Stimulated activated effector memory CD8-positive, alpha-beta T cell treated with anti-CD3 and anti-CD28 coated beads, Interleukin-12 subunit alpha, Interleukin-12 subunit beta, amount 100 ng/mL, for 72 hours (primary cell): ENCODE results near the gene HTR6.

ENCODE experiments used
- ATAC-seq: fragments of 150-1000 bp; cut with Tn5 transposase; 2 replicates; pipeline ENCODE4 v1.10.0; 2021
- DNase-seq, 2 donors: peaks; one replicate each; pipeline ENCODE4 v3.0.0; 2021 to 2022; ENCODE audit warnings: low spot score in 2 of 2
- H3K27ac Mint-ChIP-seq: one replicate; pipeline ENCODE4 v1.8.0; 2022; ENCODE audit warnings: mild to moderate bottlenecking, mixed read lengths
- H3K36me3 Mint-ChIP-seq: one replicate; pipeline ENCODE4 v1.8.0; 2022; ENCODE audit warnings: mild to moderate bottlenecking, mixed read lengths
- H3K4me1 Mint-ChIP-seq: one replicate; pipeline ENCODE4 v1.8.0; 2022; ENCODE audit warnings: mixed read lengths
- H3K4me3 Mint-ChIP-seq: one replicate; pipeline ENCODE4 v1.8.0; 2022; ENCODE audit warnings: mild to moderate bottlenecking, mixed read lengths
- H3K9me3 Mint-ChIP-seq: one replicate; pipeline ENCODE4 v1.8.0; 2022; ENCODE audit warnings: mixed read lengths

The HTR6 gene

DNA sequence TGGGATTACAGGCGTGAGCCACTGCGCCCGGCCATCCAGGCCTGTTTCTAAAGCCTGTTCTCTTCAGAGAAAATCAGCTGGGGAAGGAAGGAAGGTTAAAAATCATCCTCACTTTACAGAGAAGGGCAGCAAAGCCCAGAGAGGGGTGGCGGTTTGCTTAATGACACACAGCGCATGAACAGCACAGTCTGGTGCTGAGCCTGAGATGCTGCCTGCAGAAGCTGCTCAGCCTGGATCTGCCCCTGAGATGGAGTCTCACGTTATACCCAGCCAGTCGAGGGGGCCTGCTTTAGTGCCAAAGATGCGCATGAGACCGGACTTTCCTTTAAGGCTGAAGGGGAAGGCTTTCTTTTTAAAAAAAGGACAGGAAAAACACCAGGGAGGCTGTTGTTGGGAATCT is 21.3 kb downstream of the HTR6 start:
- no peak for ATAC-seq
- no peak overlapping the region for H3K4me3 Mint-ChIP-seq

DNA sequence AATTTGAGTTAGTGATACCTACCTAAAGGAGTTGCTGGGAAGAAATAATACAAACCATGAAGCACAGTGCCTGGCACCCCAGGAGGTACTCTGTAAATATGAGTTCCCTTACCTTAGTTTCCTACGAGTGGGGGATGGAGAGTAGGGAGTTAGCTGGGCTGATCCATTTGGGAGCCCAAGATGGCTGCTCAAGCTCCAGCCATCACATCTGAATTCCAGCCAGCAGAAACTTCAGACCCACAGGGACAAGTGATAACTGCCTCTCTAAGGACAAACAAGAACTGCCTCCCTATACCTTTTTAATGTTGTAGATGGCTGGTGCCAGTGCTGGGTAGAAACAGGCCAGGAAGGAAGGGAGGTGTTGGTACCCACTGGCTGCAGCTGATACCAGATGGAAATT is 22.7 kb downstream of the HTR6 start:
- DNase-seq (no peak), ATAC-seq (no peak)
- Mint-ChIP-seq H3K36me3 (no peaks in the 10 kb centered on the region), H3K4me3 (no peak overlapping the region), H3K27ac (no peak overlapping the region), H3K4me1 (peaks cover 31% of the 10 kb centered on the region), H3K9me3 (no peaks in the 10 kb centered on the region)

More for the DNA sequence above, 21.3 kb downstream of the HTR6 start:
- Mint-ChIP-seq H3K4me1 (peaks cover 31% of the 10 kb centered on the region), H3K27ac (no peak overlapping the region), H3K36me3 (no peaks in the 10 kb centered on the region), H3K9me3 (no peaks in the 10 kb centered on the region)
- DNase-seq, result no peak

DNA sequence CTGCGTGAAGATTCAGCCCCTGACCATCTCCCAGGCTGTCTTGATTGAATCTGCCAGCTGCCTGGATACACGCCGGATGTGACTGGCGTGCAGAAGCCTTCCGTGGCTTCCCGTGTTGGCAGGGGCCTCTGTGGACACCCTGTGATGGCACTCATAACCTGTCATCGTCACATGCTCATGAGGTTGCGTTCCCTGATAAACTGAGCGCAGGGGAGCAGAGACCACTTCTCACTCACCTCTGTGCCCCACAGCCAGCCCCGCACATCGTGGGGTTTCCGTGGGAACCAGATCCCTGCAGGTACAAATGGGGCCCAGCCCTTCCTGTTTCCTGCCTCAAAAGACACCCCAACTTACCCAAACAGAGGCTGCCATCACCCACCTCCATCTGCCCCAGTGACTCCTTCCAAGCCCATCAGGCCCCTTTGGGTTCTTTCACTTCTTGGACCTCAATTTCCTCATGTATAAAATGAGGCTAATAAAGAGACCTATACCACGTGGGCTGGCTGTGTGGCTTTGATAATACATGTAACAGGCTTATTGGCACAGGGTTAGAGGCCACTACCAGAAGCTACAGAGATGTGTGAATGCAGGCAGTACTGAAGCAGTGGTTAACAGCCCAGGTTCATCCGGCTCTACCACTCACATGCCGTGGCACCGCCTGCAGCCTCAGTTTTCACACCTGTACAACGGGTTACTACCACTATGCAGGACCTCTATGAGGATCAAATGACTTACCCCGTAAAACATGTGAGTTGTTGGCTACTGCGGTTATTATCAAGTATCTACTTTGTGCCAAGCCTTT is 23.6 kb downstream of the HTR6 start:
- DNase-seq (peak in 1 of 2 donors; percentile 55), ATAC-seq (peak; percentile 65)
- Mint-ChIP-seq H3K27ac (peak overlapping the region; percentile 26), H3K36me3 (no peaks in the 10 kb centered on the region), H3K4me3 (no peak overlapping the region), H3K9me3 (no peaks in the 10 kb centered on the region), H3K4me1 (peaks cover 31% of the 10 kb centered on the region)

DNA sequence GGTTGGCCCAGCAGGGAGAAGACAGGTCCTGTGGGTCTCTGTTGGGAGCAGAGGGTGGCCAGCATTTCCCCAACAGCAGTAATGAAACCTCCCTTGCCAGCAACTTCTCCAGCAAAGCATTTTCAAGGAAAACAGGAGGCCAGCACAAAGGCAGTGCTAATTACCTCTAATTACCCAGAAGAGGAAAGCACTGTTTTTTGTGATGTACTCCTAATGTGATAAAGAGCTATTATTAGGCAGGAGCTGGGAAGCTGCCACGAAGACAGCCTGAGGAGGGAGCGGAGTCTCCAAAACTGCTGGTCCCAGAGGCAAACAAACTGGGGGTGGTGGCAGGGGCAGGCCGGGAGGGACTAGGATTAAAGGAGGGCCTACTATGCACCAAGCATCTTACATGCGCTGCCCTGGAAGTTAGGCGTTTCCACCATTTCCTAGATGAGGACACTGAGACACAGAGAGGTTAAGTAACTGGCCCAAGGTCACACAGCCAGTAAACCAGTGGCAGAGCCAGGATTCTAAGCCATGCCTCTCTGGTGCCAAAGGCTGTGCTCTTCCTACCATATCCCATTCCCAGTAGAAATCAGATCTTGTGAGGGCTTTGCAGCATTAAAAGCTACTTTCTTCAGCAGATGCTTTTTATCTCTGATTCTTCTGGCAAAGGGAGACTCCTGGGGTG is 24.5 kb downstream of the HTR6 start:
- DNase-seq, result no peak
- no peaks in the 10 kb centered on the region for H3K9me3 Mint-ChIP-seq
- H3K4me3 Mint-ChIP-seq, result no peak overlapping the region
- peak overlapping the region; percentile 26 for H3K27ac Mint-ChIP-seq
- ATAC-seq, result no peak
- H3K4me1 Mint-ChIP-seq, result peaks cover 31% of the 10 kb centered on the region
- H3K36me3 Mint-ChIP-seq, result peaks cover 7% of the 10 kb centered on the region

DNA sequence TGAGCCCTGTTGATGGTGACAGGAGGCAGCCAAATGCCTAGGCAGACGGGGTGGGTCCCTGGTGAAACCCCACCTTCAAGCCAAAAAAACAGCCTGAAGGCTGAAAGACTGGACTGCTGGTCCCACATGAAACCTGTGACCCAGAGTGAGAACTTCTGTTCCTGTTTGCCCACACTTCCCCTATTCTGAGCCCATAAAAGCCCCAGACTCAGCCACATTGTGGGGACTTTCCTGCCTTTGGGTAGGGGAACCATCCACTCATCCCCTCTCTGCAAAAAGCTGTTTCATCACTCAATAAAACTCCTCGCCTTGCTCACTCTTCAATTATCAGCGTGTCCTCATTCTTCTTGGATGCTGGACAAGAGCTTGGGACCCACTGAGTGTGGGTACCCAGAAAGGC is 25.2 kb downstream of the HTR6 start:
- Mint-ChIP-seq H3K9me3 (no peaks in the 10 kb centered on the region), H3K4me1 (peaks cover 31% of the 10 kb centered on the region), H3K36me3 (peaks cover 9% of the 10 kb centered on the region), H3K27ac (peak overlapping the region; percentile 81), H3K4me3 (no peak overlapping the region)
- ATAC-seq (no peak), DNase-seq (no peak)

DNA sequence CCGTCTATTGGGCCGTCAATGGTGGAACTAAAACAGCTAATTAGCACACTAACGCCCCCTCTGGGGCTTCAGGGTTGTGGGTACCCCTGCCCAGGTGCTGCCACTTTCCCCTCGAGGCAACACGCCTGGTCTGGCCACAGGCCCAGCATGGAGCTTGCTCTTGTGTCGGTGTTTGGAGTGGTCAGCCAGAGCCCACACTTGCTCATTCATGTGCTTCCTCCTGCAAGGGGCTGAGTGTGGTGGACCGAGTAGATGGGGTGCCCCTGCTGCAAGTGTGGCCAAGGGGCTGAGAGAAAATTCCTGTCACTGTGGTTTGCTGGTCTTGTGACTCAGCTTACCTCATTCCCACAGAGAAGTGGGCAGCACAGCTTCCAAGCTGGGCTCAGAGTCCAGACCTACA is 25.7 kb downstream of the HTR6 start:
- H3K27ac Mint-ChIP-seq, result peak overlapping the region; percentile 81
- no peaks in the 10 kb centered on the region for H3K9me3 Mint-ChIP-seq
- peaks cover 31% of the 10 kb centered on the region for H3K4me1 Mint-ChIP-seq
- no peak for DNase-seq
- peaks cover 9% of the 10 kb centered on the region for H3K36me3 Mint-ChIP-seq
- no peak for ATAC-seq
- no peak overlapping the region for H3K4me3 Mint-ChIP-seq

DNA sequence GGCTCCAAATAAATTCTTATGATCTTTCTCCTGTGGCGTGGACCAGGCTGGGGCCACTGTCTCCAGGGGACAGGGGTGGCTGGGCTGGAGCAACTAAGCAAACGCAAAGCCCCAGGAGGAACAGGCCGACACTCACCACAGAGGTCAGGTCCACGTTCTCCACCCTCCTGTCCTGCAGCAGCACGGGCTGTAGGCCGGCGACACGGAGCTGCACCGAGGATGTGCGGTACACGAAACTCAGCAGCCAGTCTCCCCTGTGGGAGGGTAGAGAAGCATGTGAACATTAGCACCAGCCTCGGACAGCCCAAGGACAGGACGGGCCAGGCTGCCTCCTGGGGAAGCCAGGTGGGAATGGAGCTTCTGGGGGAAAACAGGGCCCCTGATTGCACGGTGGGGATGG is 29.6 kb downstream of the HTR6 start:
- peaks cover 19% of the 10 kb centered on the region for H3K4me1 Mint-ChIP-seq
- no peak overlapping the region for H3K27ac Mint-ChIP-seq
- DNase-seq (no peak), ATAC-seq (no peak)
- H3K9me3 Mint-ChIP-seq, result no peaks in the 10 kb centered on the region
- no peak overlapping the region for H3K4me3 Mint-ChIP-seq
- peaks cover 9% of the 10 kb centered on the region for H3K36me3 Mint-ChIP-seq

DNA sequence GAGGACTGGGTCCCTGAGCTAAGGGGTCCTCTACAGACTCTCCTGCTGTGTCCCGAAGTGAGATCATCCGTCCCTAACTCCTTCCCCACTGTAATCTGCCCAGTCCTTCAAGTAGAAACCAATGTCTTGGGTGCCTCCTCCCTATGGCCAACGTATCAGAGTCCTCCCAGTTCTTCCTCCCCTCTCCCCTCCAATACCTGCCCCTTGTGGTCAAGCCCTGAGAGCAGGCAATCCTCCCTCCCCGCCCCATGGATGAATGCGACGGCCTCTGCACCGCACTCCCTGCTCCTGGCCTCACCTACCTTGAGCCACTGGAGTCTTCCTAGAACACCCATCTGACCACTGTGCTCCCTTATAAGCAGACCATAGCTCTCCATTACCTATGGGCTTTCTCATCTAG is 31.1 kb downstream of the HTR6 start:
- peaks cover 12% of the 10 kb centered on the region for H3K4me1 Mint-ChIP-seq
- H3K4me3 Mint-ChIP-seq, result no peak overlapping the region
- ATAC-seq, result no peak
- H3K9me3 Mint-ChIP-seq, result no peaks in the 10 kb centered on the region
- no peak overlapping the region for H3K27ac Mint-ChIP-seq
- DNase-seq, result no peak
- H3K36me3 Mint-ChIP-seq, result peaks cover 14% of the 10 kb centered on the region

DNA sequence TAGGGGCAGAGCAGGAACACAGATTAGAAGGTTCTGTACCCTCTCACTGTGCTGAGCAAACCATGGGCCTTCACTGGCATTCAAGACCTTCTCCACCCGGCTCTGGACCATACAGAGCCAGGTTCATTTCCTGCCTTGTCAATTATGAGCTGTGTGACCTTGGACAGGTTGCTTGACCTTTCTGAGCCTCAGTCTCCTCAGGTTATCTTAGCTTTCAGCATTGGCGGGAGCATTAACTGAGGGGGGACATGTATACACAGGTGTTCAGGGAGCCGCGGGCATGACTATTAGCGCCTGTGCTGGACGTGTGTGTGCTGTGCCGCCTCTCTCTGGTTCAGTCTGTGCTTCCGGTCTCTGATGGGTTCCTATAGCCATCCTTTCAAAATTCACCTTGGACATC is 32.1 kb downstream of the HTR6 start:
- Mint-ChIP-seq H3K27ac (no peak overlapping the region), H3K4me1 (peaks cover 12% of the 10 kb centered on the region)

DNA sequence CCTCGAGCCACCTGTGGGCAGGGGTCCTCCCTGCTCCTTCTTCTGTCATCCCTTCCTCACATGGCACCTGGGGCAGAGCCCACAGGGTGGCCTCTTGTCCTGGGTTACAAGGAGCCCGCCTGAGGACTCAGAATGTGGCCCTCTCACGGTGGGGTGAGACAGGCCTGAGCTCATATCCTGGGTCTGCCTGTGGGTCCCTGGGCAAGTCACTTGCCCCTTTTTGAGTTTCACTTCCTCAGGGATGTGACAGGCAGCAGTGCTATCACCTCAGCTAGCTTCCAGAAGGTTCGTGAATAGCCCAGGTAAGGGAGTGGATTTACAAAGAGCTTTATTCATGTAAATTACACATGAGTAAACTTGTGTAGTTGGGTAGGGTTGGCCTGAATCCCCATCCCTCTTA is 33.5 kb downstream of the HTR6 start:
- Mint-ChIP-seq H3K4me3 (no peak overlapping the region), H3K36me3 (peaks cover 14% of the 10 kb centered on the region), H3K9me3 (no peaks in the 10 kb centered on the region), H3K4me1 (peaks cover 12% of the 10 kb centered on the region), H3K27ac (no peak overlapping the region)
- DNase-seq (no peak), ATAC-seq (no peak)

More for the DNA sequence above, 32.1 kb downstream of the HTR6 start:
- Mint-ChIP-seq H3K9me3 (no peaks in the 10 kb centered on the region), H3K36me3 (peaks cover 14% of the 10 kb centered on the region), H3K4me3 (no peak overlapping the region)
- no peak for ATAC-seq
- DNase-seq, result no peak

DNA sequence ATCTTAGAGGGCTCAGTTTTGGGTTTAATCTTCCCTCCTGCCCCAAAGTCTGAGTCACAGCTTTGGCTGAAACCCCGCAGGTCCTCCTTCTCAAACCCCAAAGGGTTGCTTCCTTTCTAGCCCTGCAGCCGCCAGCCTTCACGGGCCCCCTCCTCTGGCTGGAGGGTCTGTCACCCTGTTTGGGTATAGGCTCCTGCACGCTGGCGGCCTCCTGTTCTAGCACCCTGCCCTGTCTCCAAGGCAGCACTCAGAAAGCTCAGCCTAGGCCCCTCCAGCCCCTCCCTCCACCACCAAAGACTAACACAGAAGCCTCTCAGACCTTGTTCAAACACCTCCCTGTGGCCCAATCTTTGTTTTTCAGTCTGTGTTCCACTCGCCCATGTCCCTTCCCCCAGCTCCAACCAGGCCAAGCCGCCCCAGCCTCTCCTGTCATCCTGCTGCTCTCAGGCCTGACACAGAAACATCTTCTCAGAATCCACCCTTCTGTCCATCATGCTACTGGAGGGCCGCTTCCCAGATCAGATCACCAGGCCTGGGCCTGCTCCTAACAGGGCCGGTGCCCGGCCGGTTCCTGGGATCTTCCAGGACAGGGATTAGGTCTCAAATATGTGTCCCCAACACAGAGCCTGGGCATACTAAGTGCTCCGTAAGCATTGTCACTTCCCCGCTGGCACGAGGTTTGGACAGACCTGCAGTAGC is 35.6 kb downstream of the HTR6 start:
- peaks cover 12% of the 10 kb centered on the region for H3K4me1 Mint-ChIP-seq
- peak overlapping the region; percentile 61 for H3K27ac Mint-ChIP-seq

DNA sequence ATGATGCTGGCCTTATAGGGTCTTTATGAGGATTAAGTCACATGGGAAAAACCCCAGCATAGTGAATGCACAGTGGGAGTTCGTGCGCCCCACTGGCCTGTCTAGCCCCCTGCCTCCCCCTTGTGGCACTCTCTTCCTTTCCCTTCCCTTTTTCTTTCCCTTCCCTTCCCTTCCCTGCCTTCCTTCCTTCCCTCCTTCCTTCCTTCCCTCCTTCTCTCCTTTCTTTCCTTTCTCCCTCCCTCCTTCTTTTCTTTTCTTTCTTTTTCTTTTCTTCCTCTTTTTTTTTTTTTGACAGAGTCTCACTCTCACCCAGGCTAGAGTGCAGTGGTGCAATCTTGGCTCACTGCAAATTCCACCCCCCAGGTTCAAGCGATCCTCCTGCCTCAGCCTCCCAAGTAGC is 38.6 kb downstream of the HTR6 start:
- Mint-ChIP-seq H3K9me3 (no peaks in the 10 kb centered on the region), H3K4me1 (peaks cover 7% of the 10 kb centered on the region), H3K4me3 (no peak overlapping the region), H3K27ac (no peak overlapping the region), H3K36me3 (peaks cover 5% of the 10 kb centered on the region)
- ATAC-seq (no peak), DNase-seq (no peak)

More for the DNA sequence above, 35.6 kb downstream of the HTR6 start:
- Mint-ChIP-seq H3K36me3 (peaks cover 5% of the 10 kb centered on the region), H3K4me3 (no peak overlapping the region), H3K9me3 (no peaks in the 10 kb centered on the region)
- DNase-seq, result no peak
- no peak for ATAC-seq

DNA sequence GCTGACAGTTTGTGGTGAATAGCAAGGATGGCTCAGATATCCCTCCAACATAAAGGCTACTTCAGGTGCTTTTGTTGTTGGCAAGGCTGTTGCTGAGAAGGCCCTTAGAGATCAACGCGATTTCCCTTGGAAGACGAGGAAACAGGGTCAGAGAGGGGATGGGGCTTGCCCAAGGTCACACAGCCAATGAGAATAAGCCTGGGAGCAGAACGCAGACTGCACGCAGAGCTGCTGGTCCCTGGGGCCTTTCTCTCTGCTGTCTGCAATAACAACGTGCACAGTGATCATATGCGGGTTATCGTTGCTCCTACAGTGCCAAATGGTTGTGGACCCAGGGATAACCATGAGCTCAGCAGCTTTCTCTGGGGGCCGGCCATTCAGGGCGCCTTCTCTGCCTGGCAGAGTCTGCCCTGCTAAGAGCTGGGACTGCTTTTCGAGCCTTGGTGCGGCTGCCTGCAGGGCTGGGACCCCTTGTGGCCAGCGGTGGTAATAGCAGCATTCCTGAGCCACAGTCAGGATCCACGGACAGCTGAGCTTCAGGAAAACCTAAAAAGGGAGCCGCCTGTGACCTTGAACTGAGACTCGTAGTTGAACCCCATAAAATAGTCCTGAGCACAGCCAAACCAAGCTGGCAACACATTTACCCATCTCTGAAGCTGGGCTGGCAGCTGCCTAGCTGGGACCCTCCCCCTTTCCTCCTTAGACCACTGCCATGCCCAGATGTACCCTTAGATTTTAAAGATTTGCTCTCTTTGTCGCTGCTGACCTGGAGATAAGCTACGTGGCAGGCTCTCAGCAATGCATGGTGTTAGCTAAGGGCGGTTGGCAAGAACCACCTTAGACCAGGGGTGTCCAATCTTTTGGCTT is 39.8 kb downstream of the HTR6 start:
- Mint-ChIP-seq H3K9me3 (no peaks in the 10 kb centered on the region), H3K36me3 (peaks cover 12% of the 10 kb centered on the region), H3K27ac (no peak overlapping the region), H3K4me1 (peaks cover 7% of the 10 kb centered on the region), H3K4me3 (no peak overlapping the region)
- DNase-seq (peak; percentile 31 to 74), ATAC-seq (peak; percentile 65)

DNA sequence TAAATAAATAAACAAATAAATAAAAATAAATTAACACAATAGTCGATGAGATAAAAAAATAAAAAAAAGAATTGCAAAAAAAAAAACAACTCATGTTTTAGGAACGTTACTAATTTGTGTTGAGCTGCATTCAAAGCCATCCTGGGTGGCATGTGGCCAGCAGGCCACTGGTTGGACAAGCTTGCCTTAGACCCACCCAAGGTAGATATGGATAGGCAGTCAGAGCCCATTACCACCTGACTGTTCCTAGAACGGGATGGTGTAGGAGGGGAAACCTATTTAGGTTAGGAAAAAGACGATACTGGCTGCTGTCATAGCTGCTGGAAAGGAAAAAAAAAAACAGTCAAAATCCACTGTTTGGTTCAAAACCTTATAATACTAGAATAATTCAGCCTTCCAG is 40.8 kb downstream of the HTR6 start:
- H3K27ac Mint-ChIP-seq, result no peak overlapping the region
- no peak overlapping the region for H3K4me3 Mint-ChIP-seq
- DNase-seq (no peak), ATAC-seq (no peak)
- H3K4me1 Mint-ChIP-seq, result peaks cover 6% of the 10 kb centered on the region
- H3K36me3 Mint-ChIP-seq, result peaks cover 9% of the 10 kb centered on the region
- no peaks in the 10 kb centered on the region for H3K9me3 Mint-ChIP-seq

DNA sequence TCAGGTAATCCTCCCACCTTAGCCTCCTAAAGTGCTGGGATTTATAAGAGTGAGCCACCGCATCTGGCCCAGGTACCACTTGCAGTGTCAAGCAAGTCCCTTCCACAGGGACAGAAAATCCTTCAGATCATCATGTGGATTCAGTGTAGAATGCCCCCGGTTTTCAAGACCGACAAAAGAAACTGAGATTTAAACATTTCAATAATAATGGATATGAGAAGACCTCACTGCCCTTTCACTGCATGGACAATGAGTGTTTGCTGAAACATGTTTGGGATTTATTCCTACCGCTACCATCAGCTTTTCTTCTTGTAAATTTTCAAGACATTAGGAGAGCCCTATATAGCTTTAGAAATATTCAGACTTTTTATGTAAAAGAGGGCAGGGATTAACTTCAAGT is 41.5 kb downstream of the HTR6 start:
- no peak for ATAC-seq
- Mint-ChIP-seq H3K4me1 (peaks cover 12% of the 10 kb centered on the region), H3K27ac (no peak overlapping the region)

More for the DNA sequence above, 41.5 kb downstream of the HTR6 start:
- DNase-seq, result no peak
- H3K36me3 Mint-ChIP-seq, result peaks cover 7% of the 10 kb centered on the region
- H3K4me3 Mint-ChIP-seq, result no peak overlapping the region
- no peaks in the 10 kb centered on the region for H3K9me3 Mint-ChIP-seq
